ENCODE results near the gene ZNF839.
"Not testable (repeated sequence)": the region's sequence is repeated elsewhere in the genome, so short reads cannot be mapped to it uniquely, and the experiment has no call there.

ZNF839 gene

DNA sequence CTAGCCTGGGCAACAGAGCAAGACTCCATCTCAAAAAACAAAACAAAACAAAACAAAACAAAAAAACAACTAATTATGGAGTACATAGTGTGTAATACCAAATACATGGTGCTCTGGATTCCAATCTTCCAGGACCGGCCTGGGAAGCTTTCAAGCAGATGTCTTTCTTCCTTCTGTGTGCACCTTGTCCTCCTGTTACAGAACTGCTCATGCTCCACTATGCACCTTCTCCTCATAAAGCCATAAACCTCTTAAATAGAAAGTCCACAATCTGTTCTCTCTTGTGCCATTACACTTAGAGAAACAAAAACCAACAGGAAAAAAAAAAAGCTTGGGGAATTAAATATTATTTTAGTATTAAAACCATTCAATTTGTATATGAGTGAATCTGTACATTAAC, 27.1 kb upstream of the ZNF839 start:
- TF ChIP-seq, protein P1, sequence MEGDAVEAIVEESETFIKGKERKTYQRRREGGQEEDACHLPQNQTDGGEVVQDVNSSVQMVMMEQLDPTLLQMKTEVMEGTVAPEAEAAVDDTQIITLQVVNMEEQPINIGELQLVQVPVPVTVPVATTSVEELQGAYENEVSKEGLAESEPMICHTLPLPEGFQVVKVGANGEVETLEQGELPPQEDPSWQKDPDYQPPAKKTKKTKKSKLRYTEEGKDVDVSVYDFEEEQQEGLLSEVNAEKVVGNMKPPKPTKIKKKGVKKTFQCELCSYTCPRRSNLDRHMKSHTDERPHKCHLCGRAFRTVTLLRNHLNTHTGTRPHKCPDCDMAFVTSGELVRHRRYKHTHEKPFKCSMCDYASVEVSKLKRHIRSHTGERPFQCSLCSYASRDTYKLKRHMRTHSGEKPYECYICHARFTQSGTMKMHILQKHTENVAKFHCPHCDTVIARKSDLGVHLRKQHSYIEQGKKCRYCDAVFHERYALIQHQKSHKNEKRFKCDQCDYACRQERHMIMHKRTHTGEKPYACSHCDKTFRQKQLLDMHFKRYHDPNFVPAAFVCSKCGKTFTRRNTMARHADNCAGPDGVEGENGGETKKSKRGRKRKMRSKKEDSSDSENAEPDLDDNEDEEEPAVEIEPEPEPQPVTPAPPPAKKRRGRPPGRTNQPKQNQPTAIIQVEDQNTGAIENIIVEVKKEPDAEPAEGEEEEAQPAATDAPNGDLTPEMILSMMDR (IDR thresholded peaks at IDR 0.05; ENCODE audit: low read length, missing control alignments): no peak
- DNase-seq (ENCODE audit: low read depth): no peak
- no peak overlapping the region for H3K4me3 ChIP-seq (replicated peaks; ENCODE audit: low read depth, low read length)

DNA sequence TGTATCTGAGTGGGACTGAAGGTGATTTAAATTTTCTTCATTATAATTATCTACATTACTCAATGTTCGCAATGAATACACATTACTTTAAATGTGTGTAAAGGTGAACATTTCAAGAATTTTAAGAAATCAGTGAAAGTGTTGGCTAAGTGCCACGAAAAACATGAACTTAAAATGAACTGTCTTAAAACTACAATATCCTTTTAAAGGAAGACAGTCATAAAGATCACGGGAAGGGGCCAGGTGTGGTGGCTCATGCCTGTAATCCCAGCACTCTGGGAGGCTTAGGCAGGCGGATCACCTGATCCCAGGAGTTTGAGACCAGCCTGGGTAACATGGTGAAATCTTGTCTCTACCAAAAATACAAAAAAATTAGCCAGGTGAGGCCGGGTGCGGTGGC, 25.8 kb upstream of the ZNF839 start:
- peak; percentile 63 for DNase-seq (ENCODE audit: low read depth)

DNA sequence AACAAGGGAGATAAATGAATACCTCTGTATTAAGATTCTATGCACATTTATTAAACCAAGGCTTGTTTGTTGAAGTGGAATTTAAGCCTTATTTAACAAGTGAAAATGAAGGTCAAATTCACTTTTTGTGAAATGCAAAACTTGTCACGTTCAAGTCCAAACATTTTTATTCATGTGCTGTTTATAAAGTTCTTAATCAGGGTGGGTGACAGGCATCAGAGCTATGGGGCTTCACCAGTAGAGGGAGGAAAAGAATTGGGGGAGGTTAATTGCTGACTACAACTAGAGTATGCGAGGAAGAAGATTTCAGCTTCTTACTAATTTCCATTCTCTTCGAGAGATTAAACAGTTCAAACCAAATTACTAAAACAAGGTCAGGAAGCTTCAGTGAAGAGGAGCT, 24.3 kb upstream of the ZNF839 start:
- peak; percentile 50 for DNase-seq (ENCODE audit: low read depth)
- H3K4me3 ChIP-seq (replicated peaks; ENCODE audit: low read depth, low read length): no peak overlapping the region
- TF ChIP-seq, protein P1 (IDR thresholded peaks at IDR 0.05; ENCODE audit: low read length, missing control alignments): peak; percentile 58

More for the DNA sequence above, 25.8 kb upstream of the ZNF839 start:
- TF ChIP-seq, protein P1 (IDR thresholded peaks at IDR 0.05; ENCODE audit: low read length, missing control alignments): no peak
- H3K4me3 ChIP-seq (replicated peaks; ENCODE audit: low read depth, low read length): no peak overlapping the region

DNA sequence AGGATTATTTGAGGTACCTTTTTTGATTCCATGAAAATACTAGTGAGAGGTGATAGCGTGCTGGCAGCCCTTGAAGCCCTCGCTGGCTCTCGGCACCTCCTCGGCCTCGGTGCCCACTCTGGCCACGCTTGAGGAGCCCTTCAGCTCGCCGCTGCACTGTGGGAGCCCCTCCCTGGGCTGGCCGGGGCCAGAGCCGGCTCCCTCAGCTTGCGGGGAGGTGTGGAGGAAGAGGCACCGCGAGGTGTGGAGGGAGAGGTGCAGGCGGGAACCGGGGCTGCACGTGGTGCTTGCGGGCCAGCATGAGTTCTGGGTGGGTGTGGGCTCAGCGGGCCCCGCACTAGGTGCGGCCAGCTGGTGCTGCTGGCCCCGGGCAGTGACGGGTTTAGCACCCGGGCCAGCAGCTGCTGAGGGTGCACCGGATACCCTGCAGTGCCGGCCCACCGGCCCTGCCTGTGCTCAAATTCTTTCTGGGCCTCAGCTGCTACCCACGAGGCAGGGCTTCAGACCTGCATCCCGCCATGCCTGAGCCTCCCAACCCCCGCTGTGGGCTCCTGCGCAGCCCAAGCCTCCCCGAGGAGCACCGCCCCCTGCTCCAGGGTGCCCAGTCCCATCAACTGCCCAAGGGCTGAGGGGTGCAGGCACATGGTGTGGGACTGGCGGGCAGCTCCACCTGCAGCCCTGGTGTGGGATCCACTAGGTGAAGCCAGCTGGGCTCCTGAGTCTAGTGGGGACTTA, 21.9 kb upstream of the ZNF839 start:
- H3K4me3 ChIP-seq (replicated peaks; ENCODE audit: low read depth, low read length): no peak overlapping the region
- TF ChIP-seq, protein P1 (IDR thresholded peaks at IDR 0.05; ENCODE audit: low read length, missing control alignments): no peak
- DNase-seq (ENCODE audit: low read depth): no peak

DNA sequence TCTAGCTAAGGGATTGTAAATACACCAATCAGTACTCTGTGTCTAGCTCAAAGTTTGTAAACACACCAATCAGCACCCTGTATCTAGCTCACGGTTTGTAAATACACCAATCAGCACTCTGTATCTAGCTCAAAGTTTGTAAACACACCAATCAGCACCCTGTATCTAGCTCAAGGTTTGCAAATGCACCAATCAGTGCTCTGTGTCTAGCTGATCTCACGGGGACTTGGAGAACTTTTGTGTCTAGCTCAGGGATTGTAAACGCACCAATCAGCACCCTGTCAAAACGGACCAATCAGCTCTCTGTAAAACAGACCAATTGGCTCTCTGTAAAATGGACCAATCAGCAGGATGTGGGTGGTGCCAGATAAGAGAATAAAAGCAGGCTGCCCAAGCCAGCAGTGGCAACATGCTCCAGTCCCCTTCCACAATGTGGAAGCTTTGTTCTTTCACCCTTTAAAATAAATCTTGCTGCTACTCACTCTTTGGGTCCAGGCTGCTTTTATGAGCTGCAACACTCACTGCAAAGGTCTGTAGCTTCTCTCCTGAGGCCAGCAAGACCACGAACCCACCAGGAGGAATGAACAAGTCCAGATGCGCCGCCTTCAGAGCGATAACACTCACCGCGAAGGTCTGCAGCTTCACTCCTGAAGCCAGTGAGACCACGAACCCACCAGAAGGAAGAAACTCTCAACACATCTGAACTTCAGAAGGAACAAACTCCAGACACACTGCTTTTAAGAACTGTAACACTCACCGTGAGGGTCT, 21.1 kb upstream of the ZNF839 start:
- not testable (repeated sequence) for DNase-seq (ENCODE audit: low read depth)

DNA sequence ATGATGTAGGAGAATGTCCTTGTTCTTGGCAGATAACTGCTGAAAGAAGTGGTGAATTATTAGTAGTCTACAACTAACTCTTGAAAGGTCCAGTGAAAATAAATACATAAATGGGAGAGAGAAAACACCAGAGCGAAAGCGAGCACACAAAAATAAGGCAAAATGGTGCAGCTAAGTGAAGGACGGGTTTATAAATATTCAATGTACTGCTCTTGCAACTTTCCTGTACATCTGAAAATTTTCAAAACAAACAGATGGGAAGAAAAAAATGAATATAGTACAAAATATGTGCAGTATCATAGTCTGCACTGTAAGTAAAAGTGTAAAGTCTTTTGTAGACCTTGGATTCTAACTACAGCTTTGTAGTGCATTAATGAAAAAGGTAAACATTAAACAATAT, 15.9 kb upstream of the ZNF839 start:
- TF ChIP-seq, protein P1 (IDR thresholded peaks at IDR 0.05; ENCODE audit: low read length, missing control alignments): no peak
- H3K4me3 ChIP-seq (replicated peaks; ENCODE audit: low read depth, low read length): peak overlapping the region; percentile 93
- no peak for DNase-seq (ENCODE audit: low read depth)

More for the DNA sequence above, 21.1 kb upstream of the ZNF839 start:
- H3K4me3 ChIP-seq (replicated peaks; ENCODE audit: low read depth, low read length): not testable (repeated sequence)

DNA sequence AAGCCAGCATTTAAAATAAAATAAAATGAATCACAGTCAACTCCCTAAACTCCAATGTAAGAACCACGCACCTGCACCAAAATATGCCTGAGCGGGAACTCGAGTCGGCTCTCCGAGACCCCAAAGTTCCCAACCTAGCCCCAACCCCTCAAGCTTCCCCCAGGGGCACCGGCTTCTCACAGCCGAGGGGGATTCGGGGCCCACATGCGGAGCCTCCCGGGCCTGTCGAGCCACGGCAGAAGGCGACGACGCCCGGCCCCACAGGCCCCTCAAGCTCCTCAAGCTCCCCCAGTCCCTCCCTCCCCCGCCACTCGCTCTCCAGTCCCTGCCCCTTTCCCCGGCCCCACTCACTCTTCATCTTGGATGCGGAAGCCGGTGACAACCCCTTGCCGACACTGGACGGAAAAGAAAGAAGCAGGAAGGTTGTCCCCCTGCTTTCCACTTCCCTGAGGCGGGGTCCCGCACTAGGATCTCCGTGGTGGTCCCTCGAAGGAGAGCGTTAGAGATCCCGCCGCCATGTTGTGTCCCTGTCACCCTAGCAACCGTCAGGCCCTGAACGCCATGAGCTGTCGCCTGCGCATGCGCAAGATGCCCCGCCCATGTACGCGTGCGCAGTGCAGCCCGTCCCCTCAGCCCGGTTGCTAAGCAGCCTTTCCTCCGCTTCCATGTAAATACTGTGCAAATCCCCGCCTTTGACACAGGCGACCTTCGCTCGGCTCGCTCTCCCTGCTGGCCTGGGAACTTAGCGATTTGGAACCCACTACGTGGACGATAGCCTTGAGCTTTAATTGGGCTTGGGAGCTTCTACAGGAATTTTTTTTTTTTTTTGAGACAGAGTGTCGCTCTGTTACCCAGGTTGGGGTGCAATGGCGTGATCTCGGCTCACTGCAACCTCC, 14.7 kb upstream of the ZNF839 start, which contains the start of gene MOK:
MOK (minus strand) TSS at position 554 of the 896 bp plus-strand sequence; CDS start at position 358, 196 bp downstream.
- peak; percentile 98 for DNase-seq (ENCODE audit: low read depth)
- TF ChIP-seq, protein P1 (IDR thresholded peaks at IDR 0.05; ENCODE audit: low read length, missing control alignments): no peak
- peak within 1 kb of the TSS; percentile 93 for H3K4me3 ChIP-seq (replicated peaks; ENCODE audit: low read depth, low read length)
